ENCODE results near the gene KAZN.
"Not testable (repeated sequence)": the region's sequence is repeated elsewhere in the genome, so short reads cannot be mapped to it uniquely, and the experiment has no call there.

The KAZN gene

GRCh38 chr1:15035236-15035635, 436.8 kb downstream of the KAZN start:
- no peak for DNase-seq (ENCODE audit: low read depth)

- no peak for DNase-seq (ENCODE audit: low read depth)
These were observed 437.6 kb downstream of the KAZN start for GRCh38 chr1:15036101-15036500.

GRCh38 chr1:15038232-15039016, 439.9 kb downstream of the KAZN start:
- DNase-seq (ENCODE audit: low read depth) = peak; percentile 16

- DNase-seq (ENCODE audit: low read depth) = no peak
These were observed 440.6 kb downstream of the KAZN start for GRCh38 chr1:15039017-15039648.

- no peak for DNase-seq (ENCODE audit: low read depth)
These were observed 441.4 kb downstream of the KAZN start for GRCh38 chr1:15039901-15040300.

GRCh38 chr1:15040685-15041084, 442.2 kb downstream of the KAZN start:
- not testable (repeated sequence) for DNase-seq (ENCODE audit: low read depth)

- DNase-seq (ENCODE audit: low read depth) = no peak
These were observed 444.4 kb downstream of the KAZN start for GRCh38 chr1:15042866-15043265.

- DNase-seq (ENCODE audit: low read depth) = no peak
These were observed 445.4 kb downstream of the KAZN start for GRCh38 chr1:15043934-15044333.

- no peak for DNase-seq (ENCODE audit: low read depth)
These were observed 446.6 kb downstream of the KAZN start for GRCh38 chr1:15045123-15045522.

- DNase-seq (ENCODE audit: low read depth) = peak; percentile 75
These were observed 448.1 kb downstream of the KAZN start for GRCh38 chr1:15046487-15047165.

- DNase-seq (ENCODE audit: low read depth) = no peak
These were observed 448.8 kb downstream of the KAZN start for GRCh38 chr1:15047237-15047636.

- no peak for DNase-seq (ENCODE audit: low read depth)
These were observed 450.0 kb downstream of the KAZN start for GRCh38 chr1:15048437-15048980.

- DNase-seq (ENCODE audit: low read depth) = no peak
These were observed 450.6 kb downstream of the KAZN start for GRCh38 chr1:15049067-15049466.

GRCh38 chr1:15051882-15052528, 453.5 kb downstream of the KAZN start:
- peak; percentile 34 for DNase-seq (ENCODE audit: low read depth)

GRCh38 chr1:15053153-15053552, 454.7 kb downstream of the KAZN start:
- no peak for DNase-seq (ENCODE audit: low read depth)

- DNase-seq (ENCODE audit: low read depth) = no peak
These were observed 457.4 kb downstream of the KAZN start for GRCh38 chr1:15055736-15056415.

- peak; percentile 71 for DNase-seq (ENCODE audit: low read depth)
These were observed 458.2 kb downstream of the KAZN start for GRCh38 chr1:15056515-15057285.

- DNase-seq (ENCODE audit: low read depth) = no peak
These were observed 459.3 kb downstream of the KAZN start for GRCh38 chr1:15057834-15058233.

- no peak for DNase-seq (ENCODE audit: low read depth)
These were observed 459.8 kb downstream of the KAZN start for GRCh38 chr1:15058261-15058660.

GRCh38 chr1:15060104-15060503, 461.6 kb downstream of the KAZN start:
- no peak for DNase-seq (ENCODE audit: low read depth)
